ENCODE results near the gene ZNF319.

- no peak for TF ChIP-seq CTCF (IDR thresholded peaks at IDR 0.05)
- no peak for TF ChIP-seq POLR2A (IDR thresholded peaks at IDR 0.05)
- TF ChIP-seq POLR2AphosphoS5 (IDR thresholded peaks at IDR 0.05): no peak
Measured at GRCh38 chr16:57948027-57948426, 52.4 kb downstream of the ZNF319 start.

All from suprapubic skin (tissue), 4 donors.